IPS-15b (cell line): ENCODE data around the gene DUSP7.
"Not testable (repeated sequence)": the region's sequence is repeated elsewhere in the genome, so short reads cannot be mapped to it uniquely, and the experiment has no call there.

Experiments
- H3K27me3 ChIP-seq: one replicate; pipeline ENCODE4 v1.6.1; 2013; ENCODE audit warnings: low read length; ENCODE audit not compliant: control insufficient read depth, insufficient read depth
- H3K36me3 ChIP-seq: one replicate; pipeline ENCODE4 v1.6.1; 2013; ENCODE audit warnings: low read length; ENCODE audit not compliant: control insufficient read depth, insufficient read depth
- H3K4me1 ChIP-seq: one replicate; pipeline ENCODE4 v1.6.1; 2013; ENCODE audit warnings: mild to moderate bottlenecking, low read length; ENCODE audit not compliant: control insufficient read depth, insufficient read depth
- H3K4me3 ChIP-seq: one replicate; pipeline ENCODE4 v1.5.1; 2013; ENCODE audit warnings: low read depth, low read length
- H3K9ac ChIP-seq: one replicate; pipeline ENCODE4 v1.6.1; 2013; ENCODE audit warnings: low read depth, mild to moderate bottlenecking, low read length
- H3K9me3 ChIP-seq: one replicate; pipeline ENCODE4 v1.6.1; 2013; ENCODE audit warnings: mild to moderate bottlenecking, low read length; ENCODE audit not compliant: control insufficient read depth, insufficient read depth

DUSP7 gene

DNA sequence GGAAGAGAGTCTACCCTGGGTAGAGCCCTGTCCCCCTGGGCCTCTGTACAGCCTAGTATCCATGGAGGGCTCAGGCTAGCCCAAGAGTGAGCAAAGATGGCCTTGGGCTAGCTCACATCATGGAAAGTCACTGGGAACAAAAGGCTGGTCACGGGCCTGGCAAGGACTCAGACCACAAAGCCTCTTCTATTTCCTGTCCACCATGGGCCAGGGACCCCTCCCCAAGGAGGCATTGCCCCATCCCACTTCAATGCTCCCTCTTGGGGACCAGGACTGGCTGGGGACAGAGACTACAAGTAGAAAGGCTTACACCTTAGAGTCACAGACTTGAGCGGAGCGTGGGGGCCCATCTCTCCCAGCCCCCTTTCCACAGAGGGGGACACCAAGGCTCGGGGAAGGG is 16.9 kb downstream of the DUSP7 start:
- H3K4me1 ChIP-seq: no peaks in the 10 kb centered on the region
- no peaks in the 10 kb centered on the region for H3K27me3 ChIP-seq
- no peak overlapping the region for H3K9ac ChIP-seq
- no peaks in the 10 kb centered on the region for H3K36me3 ChIP-seq
- H3K9me3 ChIP-seq: no peaks in the 10 kb centered on the region
- H3K4me3 ChIP-seq: no peak overlapping the region

DNA sequence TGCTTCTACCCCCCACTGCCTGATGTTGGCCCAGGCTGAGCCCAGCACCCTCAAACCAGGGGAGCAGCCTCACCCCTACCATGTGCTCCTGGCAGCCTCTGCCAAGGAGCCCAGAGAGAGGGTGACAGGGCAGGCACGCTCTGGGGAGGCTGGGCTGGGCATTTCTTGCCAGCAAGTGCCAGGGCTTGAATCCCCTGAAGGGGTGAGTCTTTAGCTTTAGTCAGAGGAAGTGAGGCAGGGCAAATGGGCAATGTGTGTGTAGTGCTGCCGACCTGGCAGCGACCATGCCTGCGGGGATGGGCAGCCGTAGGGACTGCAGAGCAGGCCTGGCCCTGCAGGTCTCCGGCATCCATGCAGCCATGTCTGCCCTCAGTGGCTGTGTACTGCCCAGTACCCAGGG is 18.1 kb downstream of the DUSP7 start:
- peak overlapping the region; percentile 47 for H3K9ac ChIP-seq
- no peaks in the 10 kb centered on the region for H3K9me3 ChIP-seq
- H3K4me3 ChIP-seq: no peak overlapping the region
- H3K36me3 ChIP-seq: no peaks in the 10 kb centered on the region
- H3K27me3 ChIP-seq: no peaks in the 10 kb centered on the region
- H3K4me1 ChIP-seq: no peaks in the 10 kb centered on the region

DNA sequence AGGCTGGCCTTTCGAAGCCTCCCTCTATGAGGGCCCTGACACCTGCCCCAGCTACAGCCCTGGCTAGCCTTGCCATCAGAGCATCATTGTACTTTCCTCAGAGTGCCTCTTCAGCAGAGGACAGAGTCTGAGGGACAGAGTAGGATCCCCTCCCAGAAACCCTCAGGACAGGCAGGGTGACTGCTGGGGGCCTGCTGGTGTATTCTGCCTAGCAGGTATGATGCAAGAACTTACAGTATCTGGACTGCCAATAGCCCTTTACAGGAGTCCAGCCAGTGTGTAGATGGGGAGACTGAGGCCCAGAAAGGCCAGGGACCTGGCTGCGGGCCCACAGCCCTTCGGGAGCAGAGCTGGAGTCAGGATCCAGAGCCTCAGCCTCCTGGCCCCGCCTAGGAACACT is 19.1 kb downstream of the DUSP7 start:
- no peaks in the 10 kb centered on the region for H3K36me3 ChIP-seq
- H3K27me3 ChIP-seq: no peaks in the 10 kb centered on the region
- no peaks in the 10 kb centered on the region for H3K9me3 ChIP-seq
- no peaks in the 10 kb centered on the region for H3K4me1 ChIP-seq
- no peak overlapping the region for H3K4me3 ChIP-seq
- H3K9ac ChIP-seq: no peak overlapping the region

DNA sequence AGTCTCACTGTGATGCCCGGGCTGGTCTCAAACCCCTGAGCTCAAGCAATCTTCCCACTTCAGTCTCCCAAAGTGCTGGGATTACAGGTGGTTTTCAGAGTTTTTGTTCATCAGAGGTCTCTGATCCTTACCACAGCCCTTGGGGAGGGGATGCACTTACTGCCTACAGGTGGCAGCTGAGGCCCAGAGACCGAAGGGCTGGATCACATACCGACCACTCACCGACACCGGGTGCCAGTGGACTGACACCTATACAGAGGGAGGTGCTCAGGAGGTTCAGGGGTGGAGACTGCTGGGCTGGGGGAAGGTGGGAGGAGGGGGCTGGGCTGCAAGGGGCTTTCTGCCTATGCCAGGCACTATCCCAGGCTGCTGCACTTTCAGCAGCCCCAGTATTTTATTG is 19.5 kb downstream of the DUSP7 start:
- no peaks in the 10 kb centered on the region for H3K9me3 ChIP-seq
- H3K9ac ChIP-seq: no peak overlapping the region
- no peaks in the 10 kb centered on the region for H3K4me1 ChIP-seq
- no peaks in the 10 kb centered on the region for H3K27me3 ChIP-seq
- H3K4me3 ChIP-seq: no peak overlapping the region
- no peaks in the 10 kb centered on the region for H3K36me3 ChIP-seq

DNA sequence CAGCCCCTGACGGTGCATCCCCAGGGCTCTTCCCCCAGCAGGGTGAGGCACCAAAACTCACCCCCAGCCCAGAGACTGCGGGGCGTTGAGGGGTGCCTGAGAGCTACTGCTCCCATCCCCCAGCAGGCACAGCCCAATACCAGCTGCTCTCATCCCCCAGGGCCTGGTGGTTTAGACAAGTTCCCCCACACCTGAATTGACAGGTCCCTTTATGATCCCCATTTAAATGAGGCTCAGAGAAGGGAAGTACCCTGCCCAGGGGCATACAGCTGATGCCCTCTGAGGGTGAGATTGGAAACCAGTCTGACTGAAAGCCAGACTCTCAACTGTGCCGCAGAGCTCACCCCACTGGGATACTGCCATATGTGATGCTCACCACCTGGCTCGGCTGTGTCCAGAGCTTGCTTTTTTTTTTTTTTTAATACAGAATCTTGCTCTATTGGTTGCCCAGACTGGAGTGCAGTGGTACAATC is 20.1 kb downstream of the DUSP7 start:
- H3K36me3 ChIP-seq: no peaks in the 10 kb centered on the region
- H3K9ac ChIP-seq: no peak overlapping the region

DNA sequence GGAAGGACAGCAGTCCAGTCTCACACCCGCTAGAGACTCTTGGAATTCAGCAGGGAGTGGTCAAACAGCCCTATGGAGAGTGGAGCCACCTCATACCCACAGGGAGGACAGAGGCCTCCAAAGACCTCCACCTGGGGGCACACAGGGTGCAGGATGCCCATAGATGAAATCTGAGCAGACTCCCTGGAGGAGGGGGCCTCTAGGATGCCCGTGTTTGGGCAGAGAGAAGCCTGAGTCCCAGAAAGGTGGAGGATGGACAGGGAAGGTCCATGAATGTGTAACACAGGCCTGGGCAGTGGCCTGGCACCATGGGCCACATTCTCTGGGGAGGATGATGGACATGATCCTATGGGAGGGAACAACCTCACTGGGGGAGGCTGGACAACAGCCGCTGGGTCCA is 21.7 kb downstream of the DUSP7 start:
- no peaks in the 10 kb centered on the region for H3K36me3 ChIP-seq
- H3K9me3 ChIP-seq: no peaks in the 10 kb centered on the region
- no peaks in the 10 kb centered on the region for H3K4me1 ChIP-seq
- no peak overlapping the region for H3K4me3 ChIP-seq
- H3K27me3 ChIP-seq: no peaks in the 10 kb centered on the region
- H3K9ac ChIP-seq: no peak overlapping the region

More for the DNA sequence above, 20.1 kb downstream of the DUSP7 start:
- no peaks in the 10 kb centered on the region for H3K27me3 ChIP-seq
- no peaks in the 10 kb centered on the region for H3K4me1 ChIP-seq
- H3K9me3 ChIP-seq: no peaks in the 10 kb centered on the region
- H3K4me3 ChIP-seq: no peak overlapping the region

DNA sequence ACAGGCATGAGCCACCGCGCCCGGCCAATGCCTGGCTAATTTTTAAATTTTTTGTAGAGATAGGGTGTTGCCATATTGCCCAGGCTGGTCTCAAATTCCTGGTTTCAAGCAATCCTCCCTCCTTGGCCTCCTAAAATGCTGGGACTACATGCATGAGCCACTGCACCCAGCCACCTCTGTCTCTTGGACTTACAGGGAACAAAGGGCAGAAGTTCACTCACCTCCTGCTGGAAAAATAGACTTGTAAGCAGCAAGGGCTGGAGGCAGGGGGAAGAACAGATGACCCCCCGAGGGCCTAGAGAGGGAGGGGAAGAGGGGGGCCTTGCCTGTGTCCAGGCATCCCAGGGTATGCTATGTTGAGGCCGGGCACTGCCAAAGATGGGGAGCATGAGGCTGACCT is 22.2 kb downstream of the DUSP7 start:
- no peak overlapping the region for H3K9ac ChIP-seq
- no peaks in the 10 kb centered on the region for H3K9me3 ChIP-seq
- no peaks in the 10 kb centered on the region for H3K4me1 ChIP-seq
- no peaks in the 10 kb centered on the region for H3K27me3 ChIP-seq
- no peaks in the 10 kb centered on the region for H3K36me3 ChIP-seq
- no peak overlapping the region for H3K4me3 ChIP-seq

DNA sequence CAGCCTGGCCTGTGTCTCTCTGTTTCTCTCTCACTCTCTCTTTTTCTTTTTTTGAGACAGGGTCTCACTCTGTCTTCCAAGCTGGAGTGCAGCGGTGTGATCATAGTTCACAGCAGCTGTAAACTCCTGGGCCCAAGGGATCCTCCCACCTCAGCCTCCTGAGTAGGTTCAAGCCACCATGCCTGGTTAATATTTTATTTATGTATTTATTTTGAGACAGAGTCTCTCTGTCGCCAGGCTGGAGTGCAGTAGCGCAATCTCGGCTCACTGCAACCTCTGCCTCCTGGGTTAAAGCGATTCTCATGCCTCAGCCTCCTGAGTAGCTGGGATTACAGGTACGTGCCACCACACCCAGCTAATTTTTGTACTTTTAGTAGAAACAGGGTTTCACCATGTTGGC is 22.6 kb downstream of the DUSP7 start:
- not testable (repeated sequence) for H3K36me3 ChIP-seq, H3K4me3 ChIP-seq, H3K4me1 ChIP-seq, H3K9ac ChIP-seq, H3K9me3 ChIP-seq, H3K27me3 ChIP-seq

DNA sequence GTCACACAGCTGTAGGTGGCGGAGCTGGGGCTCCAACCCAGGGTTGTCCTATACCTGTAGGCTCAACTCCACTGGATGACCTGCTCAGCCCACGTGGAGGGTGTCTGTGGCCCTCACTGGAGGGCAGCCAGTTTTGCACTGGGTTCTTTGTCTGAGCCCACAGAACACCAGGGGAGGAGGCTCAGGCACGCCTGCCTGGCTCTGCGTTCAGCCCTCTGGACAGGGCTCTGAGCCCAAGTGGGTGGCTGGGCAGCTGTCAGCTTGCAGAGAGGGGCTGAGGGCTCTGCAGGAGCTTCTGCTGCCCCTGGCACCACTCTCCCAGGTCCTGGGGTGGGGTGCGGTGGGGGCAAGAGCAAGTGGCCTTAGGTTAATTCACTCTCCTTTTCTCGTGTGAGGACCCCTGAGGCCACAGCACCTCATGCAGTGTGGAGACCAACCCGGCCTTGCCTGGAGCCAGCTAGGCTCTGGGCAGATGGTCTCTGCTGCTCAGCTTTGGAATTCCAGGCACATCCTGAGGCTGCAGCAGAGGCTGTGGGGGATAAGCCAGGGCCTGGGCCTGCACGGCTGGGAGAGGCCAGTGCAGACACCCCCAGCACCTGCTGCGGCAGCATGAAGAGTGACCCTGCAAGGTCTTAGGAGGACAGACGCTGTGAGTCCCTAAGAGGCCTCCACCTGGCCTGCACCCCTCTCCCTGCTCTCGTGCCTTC is 23.5 kb downstream of the DUSP7 start:
- no peaks in the 10 kb centered on the region for H3K4me1 ChIP-seq
- H3K9me3 ChIP-seq: no peaks in the 10 kb centered on the region
- no peaks in the 10 kb centered on the region for H3K27me3 ChIP-seq
- H3K9ac ChIP-seq: no peak overlapping the region
- H3K36me3 ChIP-seq: no peaks in the 10 kb centered on the region
- H3K4me3 ChIP-seq: no peak overlapping the region

DNA sequence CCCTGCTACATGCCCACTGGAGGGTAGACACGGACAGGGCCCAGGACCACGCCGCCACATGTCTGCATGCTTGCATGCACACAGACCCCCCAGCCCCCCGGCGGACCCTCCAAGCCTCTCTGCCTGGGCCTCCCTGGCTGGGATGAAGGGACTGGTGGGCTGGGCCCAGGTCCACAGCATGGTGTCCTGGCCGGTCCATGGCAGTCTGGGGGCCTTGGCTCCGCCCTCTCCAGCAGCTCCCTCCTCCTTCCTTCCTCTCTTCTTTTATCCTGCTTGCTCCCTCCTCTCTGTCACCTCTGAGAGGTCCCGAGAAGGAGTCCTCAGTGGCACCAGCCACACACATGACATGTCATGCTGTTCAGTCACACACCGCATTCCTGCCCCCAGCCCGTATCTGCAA is 24.5 kb downstream of the DUSP7 start:
- H3K9me3 ChIP-seq: no peaks in the 10 kb centered on the region
- H3K4me3 ChIP-seq: no peak overlapping the region
- H3K9ac ChIP-seq: no peak overlapping the region
- no peaks in the 10 kb centered on the region for H3K36me3 ChIP-seq
- H3K4me1 ChIP-seq: no peaks in the 10 kb centered on the region
- H3K27me3 ChIP-seq: no peaks in the 10 kb centered on the region

DNA sequence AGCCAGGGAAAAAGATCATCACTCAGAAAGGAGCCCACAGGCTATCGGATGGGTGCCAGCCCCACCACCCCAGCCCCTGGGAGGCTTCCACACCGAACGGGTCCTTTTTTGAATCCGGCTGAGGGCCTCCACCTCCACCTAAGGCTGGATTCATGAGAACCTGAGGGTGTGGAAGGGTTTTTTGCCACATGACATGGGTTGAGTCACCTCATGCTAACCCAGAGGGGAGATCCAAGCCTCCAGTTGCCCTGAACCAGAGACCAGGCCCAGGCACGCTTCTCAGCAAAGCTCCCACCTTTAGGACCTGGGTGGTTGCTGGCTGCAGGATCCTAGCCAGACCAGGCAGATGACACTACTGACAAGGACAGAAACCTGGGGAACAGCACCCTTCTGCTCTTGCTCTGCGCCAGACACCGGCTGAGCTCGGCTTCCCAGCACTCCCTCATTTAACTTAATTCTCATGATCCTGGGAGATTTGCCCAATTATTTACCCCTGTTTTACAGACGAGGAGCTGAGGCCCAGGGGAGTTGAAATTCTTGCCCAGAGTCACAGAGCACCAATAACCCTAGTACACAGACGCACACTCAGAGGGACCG is 25.6 kb downstream of the DUSP7 start:
- Histone ChIP-seq H3K4me1 (no peaks in the 10 kb centered on the region), H3K36me3 (no peaks in the 10 kb centered on the region), H3K27me3 (no peaks in the 10 kb centered on the region), H3K9me3 (no peaks in the 10 kb centered on the region), H3K4me3 (no peak overlapping the region), H3K9ac (no peak overlapping the region)

DNA sequence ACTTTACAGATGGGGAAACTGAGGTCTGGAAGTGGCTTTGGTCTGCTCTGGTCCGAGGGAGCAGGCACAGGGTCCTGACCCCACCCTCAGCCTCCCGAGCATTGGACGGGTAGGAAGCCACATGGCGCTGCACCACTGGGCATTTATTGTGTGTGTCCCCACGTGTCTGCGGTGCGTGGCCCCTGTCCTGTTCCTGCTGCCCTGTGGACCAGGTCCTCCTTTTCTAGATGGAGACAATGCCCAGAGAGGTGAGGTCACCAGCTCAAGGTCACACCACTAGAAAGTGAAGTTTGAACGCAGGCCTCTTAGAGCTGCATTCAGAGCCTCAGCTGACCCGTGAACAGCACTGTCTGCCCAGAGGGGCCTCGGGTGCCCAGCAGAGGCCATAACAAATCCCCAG is 26.8 kb downstream of the DUSP7 start:
- no peaks in the 10 kb centered on the region for H3K27me3 ChIP-seq
- no peaks in the 10 kb centered on the region for H3K36me3 ChIP-seq
- H3K4me3 ChIP-seq: no peak overlapping the region
- no peak overlapping the region for H3K9ac ChIP-seq
- H3K9me3 ChIP-seq: no peaks in the 10 kb centered on the region
- H3K4me1 ChIP-seq: no peaks in the 10 kb centered on the region
